HG02763 (cell line): Measurements from ENCODE around the gene PSMB10.
A peak's percentile ranks its signal among the peaks of the same experiment; 100 is the strongest.

Experiments used
- ATAC-seq: cut with Tn5 transposase; IDR thresholded peaks from one replicate; pipeline ENCODE4 v1.9.1; 2021; ENCODE audit warnings: mild to moderate bottlenecking, moderate library complexity; ENCODE audit not compliant: unreplicated experiment

Gene PSMB10

GRCh38 chr16:67897231-67897630 lies 39.4 kb downstream of the PSMB10 start:
- ATAC-seq: no peak

DNA sequence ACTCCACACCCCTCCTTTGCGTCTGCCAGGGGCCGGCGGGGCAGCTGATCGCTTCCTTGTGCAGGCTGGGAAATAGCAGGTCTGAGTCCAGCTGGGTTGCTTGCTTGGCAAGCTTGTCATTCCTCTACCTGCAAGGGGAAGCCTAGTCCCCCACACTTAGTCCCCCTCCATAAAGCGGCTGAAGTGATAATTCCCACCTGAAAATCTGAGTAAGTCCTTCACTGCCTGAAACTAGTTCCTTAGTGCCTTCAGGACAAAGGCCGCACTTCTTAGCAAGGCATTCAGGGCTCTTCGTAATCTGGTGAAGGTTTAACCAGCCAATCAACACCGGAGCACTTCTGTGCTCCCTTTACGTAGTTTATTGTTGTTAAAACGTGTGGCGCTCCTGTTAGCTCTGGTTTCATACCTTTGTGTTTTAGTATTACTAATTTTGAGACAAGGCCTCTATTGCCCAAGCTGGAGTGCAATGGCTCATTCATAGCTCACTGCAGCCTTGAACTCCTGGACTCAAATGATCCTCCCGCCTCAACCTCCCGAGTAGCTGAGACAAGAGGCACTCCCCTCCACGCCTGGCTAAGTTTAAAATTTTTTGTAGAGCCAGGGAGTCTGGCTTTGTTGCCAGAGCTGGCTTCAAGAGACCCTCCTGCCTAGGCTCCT lies 42.8 kb downstream of the PSMB10 start:
- ATAC-seq: no peak

DNA sequence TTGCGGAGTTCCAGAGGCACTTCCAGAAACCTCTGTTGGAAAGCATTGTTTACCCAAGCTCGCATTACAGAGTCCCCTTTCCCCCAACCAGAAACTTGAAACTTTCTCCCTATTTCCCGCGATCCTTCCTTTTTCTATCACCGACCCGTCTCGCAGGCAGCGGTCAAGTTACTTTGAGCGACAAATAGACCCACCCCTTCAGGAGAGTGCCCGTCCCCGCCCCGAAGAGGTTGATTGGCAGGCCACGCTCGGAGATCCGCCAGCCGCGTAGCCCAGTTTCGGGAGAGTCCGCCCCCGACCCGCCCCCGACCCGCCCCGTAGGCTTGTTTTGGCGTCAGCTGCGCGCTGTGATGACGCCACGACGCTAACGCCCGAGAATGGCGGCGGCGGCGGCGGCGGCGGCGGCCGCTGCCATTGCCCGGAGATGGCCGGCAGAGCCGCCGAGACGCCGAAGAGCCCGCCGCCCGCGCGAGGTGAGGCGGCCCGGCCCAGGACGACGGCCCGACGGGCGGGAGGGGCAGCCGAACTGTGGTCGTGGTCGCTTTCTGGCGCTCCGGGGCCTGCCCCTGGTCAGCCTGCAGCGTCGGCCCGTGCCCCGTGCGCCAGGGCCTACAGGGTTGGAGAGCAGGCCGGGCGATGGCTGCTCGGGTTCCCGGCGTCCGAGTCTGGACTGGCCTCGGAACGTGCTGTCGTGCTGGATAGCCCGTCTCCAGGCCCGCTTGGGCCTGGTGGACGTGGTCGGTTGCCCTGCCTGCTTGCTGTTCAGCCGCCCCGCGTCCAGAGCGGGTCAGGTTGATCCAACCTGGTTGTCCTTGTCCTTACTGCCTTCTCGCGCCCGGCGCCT lies 43.5 kb downstream of the PSMB10 start, which contains the start of gene PSKH1:
Gene PSKH1, plus strand, starts transcription at position 356 of the 844 bp plus-strand sequence. CDS start 15,496 bp downstream, outside the sequence.
- ATAC-seq: peak; percentile 83

GRCh38 chr16:67892375-67892774 lies 44.3 kb downstream of the PSMB10 start:
- ATAC-seq: no peak

- ATAC-seq: no peak
Measured at GRCh38 chr16:67888331-67888730, 48.3 kb downstream of the PSMB10 start.

DNA sequence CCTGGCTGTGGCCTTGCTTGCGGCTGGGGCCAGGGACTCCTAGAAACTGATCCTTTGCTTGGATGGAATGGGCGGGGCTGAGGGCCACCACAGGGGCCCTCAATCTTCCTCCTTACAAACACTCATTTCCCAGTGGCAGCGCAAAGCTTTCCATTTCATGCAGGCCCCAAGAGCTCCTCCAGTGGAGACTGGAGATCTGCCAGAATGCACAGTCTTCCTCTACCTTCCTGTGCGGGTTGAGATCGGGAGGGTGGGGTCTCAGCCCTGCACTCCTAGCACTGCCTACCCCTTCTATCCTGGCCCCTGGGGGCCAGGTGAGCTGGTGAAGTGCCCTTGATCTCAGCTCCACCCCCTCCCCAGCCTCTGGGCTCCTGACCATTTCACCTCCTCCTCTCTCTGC lies 50.3 kb downstream of the PSMB10 start:
- no peak for ATAC-seq

DNA sequence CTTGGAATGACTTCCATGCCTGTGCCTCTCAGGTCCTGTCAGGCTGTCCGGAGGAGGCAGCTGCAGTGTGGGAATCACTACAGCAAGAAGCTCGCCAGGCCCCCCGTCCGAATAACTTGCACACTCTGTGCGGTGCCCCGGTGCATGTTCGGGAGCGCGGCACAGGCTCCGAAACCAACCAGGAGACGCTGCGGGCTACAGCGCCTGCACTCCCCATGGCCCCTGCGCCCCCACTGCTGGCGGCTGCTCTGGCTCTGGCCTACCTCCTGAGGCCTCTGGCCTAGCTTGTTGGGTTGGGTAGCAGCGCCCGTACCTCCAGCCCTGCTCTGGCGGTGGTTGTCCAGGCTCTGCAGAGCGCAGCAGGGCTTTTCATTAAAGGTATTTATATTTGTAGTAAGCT lies 50.7 kb downstream of the PSMB10 start:
- ATAC-seq: no peak

DNA sequence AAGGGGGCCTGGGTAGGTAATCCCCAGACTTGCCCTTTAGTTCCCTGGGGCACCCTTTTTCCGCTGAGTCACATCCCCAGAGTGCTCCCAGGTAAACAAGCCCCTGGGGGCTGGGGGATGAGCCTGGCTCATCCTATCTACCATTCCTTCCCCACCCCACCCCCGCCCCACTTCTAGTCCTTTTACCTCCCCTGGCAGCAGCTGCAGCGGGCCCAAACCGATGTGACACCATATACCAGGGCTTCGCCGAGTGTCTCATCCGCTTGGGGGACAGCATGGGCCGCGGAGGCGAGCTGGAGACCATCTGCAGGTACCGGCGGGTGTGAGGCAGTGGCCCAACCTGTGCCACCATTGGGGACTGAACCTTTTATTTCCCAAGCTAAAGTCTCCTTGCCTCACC lies 51.1 kb downstream of the PSMB10 start:
- no peak for ATAC-seq

GRCh38 chr16:67884684-67885083 lies 52.0 kb downstream of the PSMB10 start, which contains the start of gene NRN1L:
Gene NRN1L, plus strand, starts transcription at chr16:67884885. Its CDS starts 19 bp downstream, at chr16:67884904.
- no peak for ATAC-seq
